Nephron (organoid): Measurements from ENCODE around the gene EXOC2.

ENCODE experiments used
- H3K27ac Mint-ChIP-seq, 3 experiments: 2 replicates each; pipeline ENCODE4 v1.8.0; 2020; ENCODE audit warnings: mixed read lengths in 3 of 3, mild to moderate bottlenecking in 2 of 3, moderate library complexity in 1 of 3
- H3K27me3 Mint-ChIP-seq: 2 replicates; pipeline ENCODE4 v1.8.0; 2021; ENCODE audit warnings: low read depth, mild to moderate bottlenecking, moderate library complexity, mixed read lengths
- H3K36me3 Mint-ChIP-seq: 2 replicates; pipeline ENCODE4 v1.8.0; 2020; ENCODE audit warnings: low read depth, mixed read lengths
- H3K4me1 Mint-ChIP-seq: 2 replicates; pipeline ENCODE4 v1.8.0; 2020; ENCODE audit warnings: mixed read lengths
- H3K4me3 Mint-ChIP-seq, 3 experiments: 2 replicates each; pipeline ENCODE4 v1.8.0; 2020; ENCODE audit warnings: mild to moderate bottlenecking in 3 of 3, mixed read lengths in 3 of 3, moderate library complexity in 2 of 3
- H3K9me3 Mint-ChIP-seq: 2 replicates; pipeline ENCODE4 v1.8.0; 2020; ENCODE audit warnings: mixed read lengths
- TF ChIP-seq, protein P1 (sequence below), 3 experiments: fragments of 200-600 bp; sonication (generic); IDR thresholded peaks; one replicate each; pipeline ENCODE4 v1.5.0; 2021; ENCODE audit warnings: antibody characterized with exemption in 3 of 3; ENCODE audit not compliant: unreplicated experiment in 3 of 3

Gene EXOC2

DNA sequence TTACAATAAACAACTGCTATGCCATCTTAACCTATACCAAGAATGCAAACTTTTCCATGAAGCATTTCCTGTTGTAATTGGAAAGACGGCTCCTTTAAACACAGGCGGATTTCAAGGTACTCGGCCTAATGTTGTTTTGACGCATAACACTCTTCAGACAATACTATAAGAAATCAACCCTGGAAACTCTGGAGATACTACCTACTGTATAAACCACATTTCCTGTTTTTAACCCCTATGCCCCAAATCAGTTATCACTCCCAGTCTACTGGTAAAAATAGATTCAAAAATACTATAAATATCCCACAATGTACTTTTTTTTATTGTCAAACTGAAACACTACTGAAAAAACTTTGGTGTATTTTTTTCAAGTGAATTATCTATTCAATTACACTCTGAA lies 183.3 kb downstream of the EXOC2 start:
- TF ChIP-seq, protein P1, sequence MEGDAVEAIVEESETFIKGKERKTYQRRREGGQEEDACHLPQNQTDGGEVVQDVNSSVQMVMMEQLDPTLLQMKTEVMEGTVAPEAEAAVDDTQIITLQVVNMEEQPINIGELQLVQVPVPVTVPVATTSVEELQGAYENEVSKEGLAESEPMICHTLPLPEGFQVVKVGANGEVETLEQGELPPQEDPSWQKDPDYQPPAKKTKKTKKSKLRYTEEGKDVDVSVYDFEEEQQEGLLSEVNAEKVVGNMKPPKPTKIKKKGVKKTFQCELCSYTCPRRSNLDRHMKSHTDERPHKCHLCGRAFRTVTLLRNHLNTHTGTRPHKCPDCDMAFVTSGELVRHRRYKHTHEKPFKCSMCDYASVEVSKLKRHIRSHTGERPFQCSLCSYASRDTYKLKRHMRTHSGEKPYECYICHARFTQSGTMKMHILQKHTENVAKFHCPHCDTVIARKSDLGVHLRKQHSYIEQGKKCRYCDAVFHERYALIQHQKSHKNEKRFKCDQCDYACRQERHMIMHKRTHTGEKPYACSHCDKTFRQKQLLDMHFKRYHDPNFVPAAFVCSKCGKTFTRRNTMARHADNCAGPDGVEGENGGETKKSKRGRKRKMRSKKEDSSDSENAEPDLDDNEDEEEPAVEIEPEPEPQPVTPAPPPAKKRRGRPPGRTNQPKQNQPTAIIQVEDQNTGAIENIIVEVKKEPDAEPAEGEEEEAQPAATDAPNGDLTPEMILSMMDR (IDR thresholded peaks at IDR 0.05; ENCODE audit: unreplicated experiment in 3 of 3): no peak
- Mint-ChIP-seq H3K27ac (no peak overlapping the region), H3K4me1 (peaks cover 21% of the 10 kb centered on the region), H3K4me3 (no peak overlapping the region), H3K36me3 (peaks cover 12% of the 10 kb centered on the region), H3K27me3 (no peaks in the 10 kb centered on the region), H3K9me3 (no peaks in the 10 kb centered on the region)

DNA sequence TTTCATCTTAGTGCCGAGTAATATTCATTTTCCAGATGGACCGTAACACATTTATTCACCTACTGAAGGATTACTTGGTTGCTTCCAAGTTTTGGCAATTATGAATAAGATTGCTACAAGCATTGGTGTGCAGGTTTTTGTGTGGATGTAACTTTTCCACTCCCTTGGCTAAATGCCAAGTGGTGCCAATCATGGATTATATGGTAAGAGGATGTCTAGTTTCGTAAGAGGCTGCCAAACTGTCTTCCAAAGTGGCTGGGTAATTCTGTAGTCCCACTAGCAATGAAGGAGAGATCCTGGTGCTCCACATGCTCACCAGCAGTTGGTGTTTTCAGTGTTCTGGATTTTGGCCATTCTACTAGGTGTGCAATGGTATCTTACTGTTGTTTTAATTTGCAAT lies 184.3 kb downstream of the EXOC2 start:
- peaks cover 17% of the 10 kb centered on the region for H3K4me1 Mint-ChIP-seq
- no peak overlapping the region for H3K27ac Mint-ChIP-seq
- H3K9me3 Mint-ChIP-seq: no peaks in the 10 kb centered on the region
- no peak overlapping the region for H3K4me3 Mint-ChIP-seq
- H3K36me3 Mint-ChIP-seq: peaks cover 13% of the 10 kb centered on the region
- H3K27me3 Mint-ChIP-seq: no peaks in the 10 kb centered on the region
- TF ChIP-seq, protein P1 (IDR thresholded peaks at IDR 0.05; ENCODE audit: unreplicated experiment in 3 of 3): no peak

DNA sequence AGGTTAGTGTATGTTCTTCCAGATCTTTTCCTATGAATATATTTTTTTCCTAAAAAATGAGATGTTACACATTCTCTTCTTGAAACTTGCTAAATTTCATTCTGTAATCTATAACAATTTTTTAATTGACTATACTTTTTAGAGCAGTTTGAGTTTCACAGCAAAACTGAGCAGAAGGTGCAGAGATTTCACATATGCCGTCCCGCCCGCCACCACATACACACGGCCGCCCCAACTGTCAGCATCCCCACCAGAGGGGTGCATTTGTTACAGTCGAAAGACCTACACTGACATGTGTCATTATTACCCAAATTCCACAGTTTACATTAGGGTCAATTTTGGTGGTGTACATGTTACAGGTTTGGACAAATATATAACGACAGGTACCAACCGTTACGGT lies 184.9 kb downstream of the EXOC2 start:
- H3K27me3 Mint-ChIP-seq: no peaks in the 10 kb centered on the region
- peaks cover 9% of the 10 kb centered on the region for H3K36me3 Mint-ChIP-seq
- H3K27ac Mint-ChIP-seq: no peak overlapping the region
- no peak overlapping the region for H3K4me3 Mint-ChIP-seq
- H3K4me1 Mint-ChIP-seq: peaks cover 17% of the 10 kb centered on the region
- H3K9me3 Mint-ChIP-seq: no peaks in the 10 kb centered on the region
- TF ChIP-seq, protein P1 (IDR thresholded peaks at IDR 0.05; ENCODE audit: unreplicated experiment in 3 of 3): no peak

DNA sequence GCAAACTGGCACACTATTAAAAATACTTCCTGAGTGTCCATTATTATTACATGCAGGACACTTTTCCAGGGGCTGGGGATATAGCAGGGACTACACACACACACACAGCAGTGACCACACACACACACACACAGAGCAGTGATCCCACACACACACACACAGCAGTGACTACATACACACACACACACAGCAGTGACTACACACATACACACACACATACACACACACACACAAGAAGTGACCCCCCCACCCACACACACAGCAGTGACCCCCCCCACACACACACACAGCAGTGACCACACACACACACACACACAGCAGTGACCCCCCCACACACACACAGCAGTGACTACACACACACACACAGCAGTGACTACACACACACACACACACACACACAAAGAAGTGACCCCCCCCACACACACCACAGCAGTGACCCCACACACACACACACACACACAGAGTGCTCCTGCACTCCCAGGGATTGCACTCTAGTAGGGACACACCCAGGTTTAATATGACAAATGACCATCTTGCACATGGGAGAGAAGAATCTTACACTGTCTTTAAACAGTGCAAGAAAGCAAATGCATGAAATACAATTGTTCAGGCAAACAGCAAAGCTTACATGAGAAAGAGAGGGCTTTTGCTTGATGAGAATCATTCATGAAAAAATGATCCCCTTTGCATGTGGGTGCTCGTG lies 185.9 kb downstream of the EXOC2 start:
- no peak overlapping the region for H3K4me3 Mint-ChIP-seq
- no peaks in the 10 kb centered on the region for H3K9me3 Mint-ChIP-seq
- peaks cover 17% of the 10 kb centered on the region for H3K4me1 Mint-ChIP-seq
- no peaks in the 10 kb centered on the region for H3K27me3 Mint-ChIP-seq
- TF ChIP-seq, protein P1 (IDR thresholded peaks at IDR 0.05; ENCODE audit: unreplicated experiment in 3 of 3): no peak
- H3K27ac Mint-ChIP-seq: peak overlapping the region in 1 of 3 experiments; percentile 56
- H3K36me3 Mint-ChIP-seq: peaks cover 13% of the 10 kb centered on the region

DNA sequence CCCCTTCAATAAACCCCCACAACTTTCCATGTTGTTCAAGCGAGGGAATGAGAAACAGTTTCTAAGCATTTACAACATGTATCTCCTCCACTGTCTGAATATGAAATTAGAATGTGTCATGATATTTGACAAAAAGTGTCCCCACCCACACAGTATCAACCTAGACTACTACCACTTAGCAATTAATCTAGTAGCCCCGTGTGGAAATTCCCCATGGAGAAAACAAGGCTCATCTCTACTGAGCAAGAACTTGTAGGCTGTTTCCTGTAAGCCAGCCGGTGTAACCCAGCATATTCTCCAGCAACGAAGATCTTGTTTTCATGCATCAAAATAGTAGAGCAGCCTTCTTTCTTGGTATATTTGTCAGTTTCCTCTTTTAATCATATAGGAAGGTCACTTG lies 186.4 kb downstream of the EXOC2 start:
- H3K4me1 Mint-ChIP-seq: peaks cover 17% of the 10 kb centered on the region
- TF ChIP-seq, protein P1 (IDR thresholded peaks at IDR 0.05; ENCODE audit: unreplicated experiment in 3 of 3): no peak
- no peaks in the 10 kb centered on the region for H3K27me3 Mint-ChIP-seq
- H3K27ac Mint-ChIP-seq: no peak overlapping the region
- no peak overlapping the region for H3K4me3 Mint-ChIP-seq
- peaks cover 13% of the 10 kb centered on the region for H3K36me3 Mint-ChIP-seq
- H3K9me3 Mint-ChIP-seq: no peaks in the 10 kb centered on the region

DNA sequence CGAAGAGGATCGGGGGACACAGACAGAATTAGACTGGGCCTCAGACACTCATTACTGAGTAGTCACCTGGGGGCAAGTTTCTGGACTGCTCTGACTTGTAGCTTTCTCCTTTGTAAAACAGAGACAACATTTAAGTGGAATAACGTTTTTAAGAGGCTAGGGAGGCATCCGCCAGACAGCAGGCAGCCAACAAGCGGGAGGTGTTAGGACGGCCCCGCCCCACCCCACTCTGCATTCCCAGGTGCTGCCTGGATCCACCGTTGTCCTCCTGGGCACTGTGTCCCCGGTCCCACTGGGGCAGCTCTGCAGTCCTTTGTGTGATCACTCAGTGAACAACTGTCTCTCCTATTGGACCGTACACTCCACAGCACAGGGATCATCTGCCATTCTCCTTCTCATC lies 187.6 kb downstream of the EXOC2 start:
- Mint-ChIP-seq H3K9me3 (no peaks in the 10 kb centered on the region), H3K4me3 (no peak overlapping the region), H3K36me3 (peaks cover 10% of the 10 kb centered on the region), H3K27ac (no peak overlapping the region), H3K27me3 (no peaks in the 10 kb centered on the region), H3K4me1 (peaks cover 17% of the 10 kb centered on the region)
- TF ChIP-seq, protein P1 (IDR thresholded peaks at IDR 0.05; ENCODE audit: unreplicated experiment in 3 of 3): no peak
